IMR-90 (cell line): ENCODE results near the gene OR10J1. TPM values are rescaled to one million over a fixed set of nuclear protein-coding genes. Genes with fewer than 3 reads are reported as not detected.

Source experiments
- ATAC-seq: fragments of 200-7000 bp; cut with Tn5 transposase; 2 replicates; pipeline ENCODE4 v1.9.1; 2020; ENCODE audit warnings: low read depth, mild to moderate bottlenecking, moderate library complexity
- BruUV-seq: library from RNA; stranded (reverse); fragments of 400-500 nt; replicated peaks from 2 replicates; lab custom pipeline; 2021; lab: Mats Ljungman, UMichigan
- CTCF ChIA-PET: fragments of 300-600 bp; formaldehyde crosslinking; extraction: SDS; loops from one replicate; lab custom pipeline; 2021; ENCODE audit warnings: antibody characterized with exemption; lab: Yijun Ruan, JAX
- POLR2A ChIA-PET: fragments of 300-600 bp; sonication (Branson Sonifier 250); formaldehyde crosslinking; loops from one replicate; lab custom pipeline; 2022; ENCODE audit warnings: antibody characterized with exemption; ENCODE audit not compliant: unreplicated experiment; lab: Charles Lee
- DNase-seq: peaks from one replicate; pipeline ENCODE4 v3.0.0; 2013
- H2AFZ ChIP-seq: replicated peaks from 2 replicates; pipeline ENCODE3; 2013; ENCODE audit warnings: low read length, mild to moderate bottlenecking; ENCODE audit not compliant: poor library complexity
- H2AK5ac ChIP-seq: 2 replicates; pipeline ENCODE4 v1.6.1; 2013; ENCODE audit warnings: low read depth, low read length, inconsistent platforms
- H2AK9ac ChIP-seq: replicated peaks from 2 replicates; pipeline ENCODE3; 2013; ENCODE audit warnings: mild to moderate bottlenecking, low read depth, low read length, moderate library complexity; ENCODE audit not compliant: poor library complexity
- H2BK120ac ChIP-seq: 2 replicates; pipeline ENCODE4 v1.6.1; 2013; ENCODE audit warnings: low read depth, low read length, inconsistent platforms
- H2BK15ac ChIP-seq: 3 replicates; pipeline ENCODE4 v1.6.1; 2013; ENCODE audit warnings: low read depth, low read length, inconsistent platforms
- H2BK20ac ChIP-seq: 2 replicates; pipeline ENCODE4 v1.6.1; 2013; ENCODE audit warnings: low read depth, mild to moderate bottlenecking, inconsistent platforms, low read length, moderate library complexity
- H2BK5ac ChIP-seq: 2 replicates; pipeline ENCODE4 v1.6.1; 2013; ENCODE audit warnings: mild to moderate bottlenecking, low read depth, low read length, inconsistent platforms; ENCODE audit not compliant: poor library complexity, severe bottlenecking
- H3K14ac ChIP-seq: replicated peaks from 2 replicates; pipeline ENCODE4 v1.6.1; 2013; ENCODE audit warnings: low read depth, low read length, inconsistent platforms
- H3K18ac ChIP-seq: 2 replicates; pipeline ENCODE4 v1.6.1; 2013; ENCODE audit warnings: low read depth, low read length, control low read depth
- H3K23ac ChIP-seq: 2 replicates; pipeline ENCODE4 v1.6.1; 2013; ENCODE audit warnings: low read depth, low read length, inconsistent platforms
- H3K27ac ChIP-seq: 2 replicates; pipeline ENCODE4 v1.5.1; 2013; ENCODE audit warnings: mild to moderate bottlenecking, control low read depth, low read length; ENCODE audit not compliant: insufficient read depth
- H3K27me3 ChIP-seq: 2 replicates; pipeline ENCODE4 v1.6.1; 2013; ENCODE audit warnings: low read length; ENCODE audit not compliant: control insufficient read depth, insufficient read depth
- H3K36me3 ChIP-seq: 2 replicates; pipeline ENCODE4 v1.6.1; 2013; ENCODE audit warnings: low read length, mixed read lengths; ENCODE audit not compliant: control insufficient read depth, insufficient read depth
- H3K4ac ChIP-seq: 2 replicates; pipeline ENCODE4 v1.6.1; 2013; ENCODE audit warnings: low read depth, low read length, inconsistent platforms
- H3K4me1 ChIP-seq: 2 replicates; pipeline ENCODE4 v1.6.1; 2013; ENCODE audit warnings: low read length, mixed read lengths; ENCODE audit not compliant: control insufficient read depth, insufficient read depth
- H3K4me2 ChIP-seq: 2 replicates; pipeline ENCODE4 v1.6.1; 2013; ENCODE audit warnings: low read depth, mild to moderate bottlenecking, control low read depth, low read length, moderate library complexity
- H3K4me3 ChIP-seq: 2 replicates; pipeline ENCODE4 v1.5.1; 2013; ENCODE audit warnings: low read depth, mild to moderate bottlenecking, control low read depth, low read length, moderate library complexity; ENCODE audit not compliant: insufficient read depth
- H3K56ac ChIP-seq: 2 replicates; pipeline ENCODE4 v1.6.1; 2013; ENCODE audit warnings: low read length, inconsistent platforms; ENCODE audit not compliant: insufficient read depth; ENCODE audit errors: extremely low read depth
- H3K79me1 ChIP-seq, 2 experiments: 2 replicates each; pipeline ENCODE4 v1.6.1; 2013; ENCODE audit warnings: low read length in 2 of 2, inconsistent platforms in 1 of 2, low read depth in 1 of 2
- H3K9ac ChIP-seq: 2 replicates; pipeline ENCODE4 v1.6.1; 2013; ENCODE audit warnings: low read depth, low read length, control low read depth
- H3K9me1 ChIP-seq: 2 replicates; pipeline ENCODE4 v1.6.1; 2013; ENCODE audit warnings: low read length, inconsistent platforms; ENCODE audit not compliant: insufficient read depth
- H3K9me3 ChIP-seq: 2 replicates; pipeline ENCODE4 v1.6.1; 2013; ENCODE audit warnings: low read length; ENCODE audit not compliant: control insufficient read depth, insufficient read depth
- H4K20me1 ChIP-seq: 2 replicates; pipeline ENCODE4 v1.6.1; 2013; ENCODE audit warnings: low read length, inconsistent platforms; ENCODE audit not compliant: insufficient read depth
- H4K5ac ChIP-seq: 2 replicates; pipeline ENCODE4 v1.6.1; 2013; ENCODE audit warnings: mild to moderate bottlenecking, low read depth, low read length, control low read depth
- H4K8ac ChIP-seq, 2 experiments: 2 replicates each; pipeline ENCODE4 v1.6.1; 2013; ENCODE audit warnings: low read depth in 2 of 2, low read length in 2 of 2, control low read depth in 1 of 2, inconsistent platforms in 1 of 2
- H4K91ac ChIP-seq: 2 replicates; pipeline ENCODE4 v1.6.1; 2013; ENCODE audit warnings: low read depth, low read length, inconsistent platforms; ENCODE audit not compliant: insufficient read depth
- BHLHE40 ChIP-seq: fragments of 150-350 bp; IDR thresholded peaks from 2 replicates; pipeline ENCODE4 v1.6.1; 2016; ENCODE audit warnings: mild to moderate bottlenecking, low read depth, low read length
- CHD1 ChIP-seq: IDR thresholded peaks from 2 replicates; pipeline ENCODE4 v1.6.1; 2012; ENCODE audit warnings: low read depth, low read length, improper control_type of control experiment
- FOS ChIP-seq: fragments of 150-350 bp; IDR thresholded peaks from 2 replicates; pipeline ENCODE4 v1.6.1; 2016; ENCODE audit warnings: low read depth, low read length
- MAZ ChIP-seq: IDR thresholded peaks from 2 replicates; pipeline ENCODE4 v1.6.1; 2012; ENCODE audit warnings: low read depth, mild to moderate bottlenecking, low read length, improper control_type of control experiment, moderate library complexity, borderline replicate concordance
- MXI1 ChIP-seq: IDR thresholded peaks from 2 replicates; pipeline ENCODE4 v1.6.1; 2012; ENCODE audit warnings: low read depth, mild to moderate bottlenecking, low read length, moderate library complexity, borderline replicate concordance
- WGBS, 2 experiments: methylation state at CpG; one replicate each; pipeline versions ENCODE4 v1.1.5 to v1.1.7; 2013; ENCODE audit warnings: missing lambda C conversion rate in 2 of 2; ENCODE audit not compliant: insufficient read length in 1 of 2; ENCODE audit errors: extremely low coverage in 2 of 2; 5-methylcytosine and 5-hydroxymethylcytosine counted together
- dilution Hi-C: fragments of 300-500 bp; cut with HindIII; formaldehyde crosslinking; loops from one replicate; pipeline ENCODE4 v1.14.3; 2018; ENCODE audit warnings: low sequenced_read_pairs; ENCODE audit not compliant: unreplicated experiment
- in situ Hi-C: fragments of 300-500 bp; cut with MboI; formaldehyde crosslinking; loops from 3 replicates; pipeline ENCODE4 v1.14.3; 2019; ENCODE audit warnings: low sequenced_read_pairs, inconsistent platforms, mixed read lengths
- intact Hi-C: fragments of 100-400 bp; cut with micrococcal nuclease; formaldehyde crosslinking; loops from 2 replicates; pipeline ENCODE4 v1.10.0; 2022
- polyA plus RNA-seq, 3 experiments: library from polyadenylated mRNA; depleted of rRNA; stranded (reverse); fragments of >200 nt; gene quantifications; 2 replicates each; pipeline ENCODE4 v1.2.3, GENCODE V29; 2012; ENCODE audit warnings: low replicate concordance in 1 of 3
- total RNA-seq: library from RNA; depleted of rRNA; stranded (reverse); fragments of >200 nt; gene quantifications from 2 replicates; pipeline ENCODE4 v1.2.3, GENCODE V29; 2012

The OR10J1 gene
- total and polyA plus RNA-seq, 2 of the 4 experiments (the other 2 are of a cell fraction), result not detected

DNA sequence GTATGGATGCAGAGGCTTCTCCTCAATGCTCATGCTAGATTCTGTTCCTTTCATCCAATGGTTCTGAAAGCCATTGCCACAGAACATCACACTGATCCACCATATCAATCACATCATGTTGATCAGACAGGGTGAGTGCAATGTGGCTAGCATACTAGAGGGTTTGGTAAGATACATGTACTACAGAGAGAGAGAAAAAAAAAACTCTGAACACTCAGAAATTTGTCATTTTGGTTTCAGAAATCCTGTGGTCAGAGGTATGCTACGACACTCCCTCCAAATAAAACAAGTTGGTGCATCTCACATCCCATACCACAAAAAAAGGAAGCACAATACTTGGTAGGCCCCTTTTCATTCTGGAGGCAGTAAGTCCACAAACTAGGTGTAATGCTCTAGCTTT, 35.4 kb downstream of the OR10J1 start:
- no peak overlapping the region for H4K5ac ChIP-seq
- no peak overlapping the region for H3K4me3 ChIP-seq
- no peak for TF ChIP-seq MAZ
- TF ChIP-seq CHD1, result no peak
- TF ChIP-seq MXI1, result no peak
- no peak for TF ChIP-seq BHLHE40
- no peak for TF ChIP-seq FOS
- no peak overlapping the region for H3K56ac ChIP-seq
- no peak overlapping the region for H3K4me2 ChIP-seq
- H2BK120ac ChIP-seq, result no peak overlapping the region
- H3K9me3 ChIP-seq, result peaks cover 2% of the 10 kb centered on the region
- in situ Hi-C loops (no loop called here), dilution Hi-C loops (no loop called here), intact Hi-C loops (no loop called here)
- H3K18ac ChIP-seq, result no peak overlapping the region
- no peak overlapping the region for H3K9ac ChIP-seq
- no TSS peak for BruUV-seq
- no peak overlapping the region for H3K23ac ChIP-seq
- H3K4me1 ChIP-seq, result no peaks in the 10 kb centered on the region
- H3K4ac ChIP-seq, result no peak overlapping the region
- no peak overlapping the region for H4K8ac ChIP-seq
- DNase-seq, result no peak
- no peaks in the 10 kb centered on the region for H3K9me1 ChIP-seq
- WGBS, 2 experiments, result no CpG with 5 or more reads among the region's 1 CpG
- H3K14ac ChIP-seq, result no peak overlapping the region
- no peak overlapping the region for H4K91ac ChIP-seq
- H2AK9ac ChIP-seq, result no peak overlapping the region
- no peak overlapping the region for H2AK5ac ChIP-seq
- no peak overlapping the region for H2AFZ ChIP-seq
- no peaks in the 10 kb centered on the region for H3K36me3 ChIP-seq
- H3K27ac ChIP-seq, result no peak overlapping the region
- H2BK15ac ChIP-seq, result no peak overlapping the region
- H2BK5ac ChIP-seq, result no peak overlapping the region
- no peak overlapping the region for H2BK20ac ChIP-seq
- no peaks in the 10 kb centered on the region for H4K20me1 ChIP-seq
- POLR2A ChIA-PET, result no interaction called here
- no peaks in the 10 kb centered on the region for H3K27me3 ChIP-seq
- H3K79me1 ChIP-seq, result no peaks in the 10 kb centered on the region
- ATAC-seq, result no peak
- CTCF ChIA-PET, result no interaction called here
